ENCODE data around the gene C19orf73. TPM values are rescaled to one million over a fixed set of nuclear protein-coding genes. Genes with fewer than 3 reads are reported as not detected.

C19orf73 gene
- total and polyA plus RNA-seq, 4 donors = 0.56 to 2.1 (median 1.7) TPM

- H3K27me3 ChIP-seq (ENCODE audit: control insufficient read depth in 4 of 4, insufficient read depth in 4 of 4, low read length in 3 of 4) = no peaks in the 10 kb centered on the region
- H3K27ac ChIP-seq (ENCODE audit: low read depth in 1 of 2, low read length in 2 of 2) = no peak overlapping the region
- DNase-seq (ENCODE audit: low spot score) = no peak
- H3K4me1 ChIP-seq (ENCODE audit: control insufficient read depth in 4 of 4, insufficient read depth in 4 of 4, low read length in 3 of 4) = peaks cover 0 to 15% (median 8%) of the 10 kb centered on the region in 4 donors
- 84% methylated on average over 11 of the region's 11 CpGs for WGBS
- no peaks in the 10 kb centered on the region for H3K9me3 ChIP-seq (ENCODE audit: control insufficient read depth in 4 of 4, low read length in 3 of 4)
- H3K36me3 ChIP-seq (ENCODE audit: control insufficient read depth in 4 of 4, insufficient read depth in 3 of 4, low read depth in 1 of 4, low read length in 3 of 4) = peaks cover 0 to 28% (median 11%) of the 10 kb centered on the region in 4 donors
- TF ChIP-seq FOXA1 (IDR thresholded peaks at IDR 0.05) (no peak), HNF4A (conservative IDR thresholded peaks at IDR 0.05) (no peak), HNF4G (IDR thresholded peaks at IDR 0.05) (no peak)
- no peak overlapping the region for H3K4me3 ChIP-seq (ENCODE audit: low read depth in 1 of 3, low read length in 3 of 3)
- no peak overlapping the region for H3K9ac ChIP-seq (ENCODE audit: low read depth in 1 of 2, low read length in 2 of 2)
Measured at GRCh38 chr19:49111218-49111998, 7.5 kb downstream of the C19orf73 start.

DNA sequence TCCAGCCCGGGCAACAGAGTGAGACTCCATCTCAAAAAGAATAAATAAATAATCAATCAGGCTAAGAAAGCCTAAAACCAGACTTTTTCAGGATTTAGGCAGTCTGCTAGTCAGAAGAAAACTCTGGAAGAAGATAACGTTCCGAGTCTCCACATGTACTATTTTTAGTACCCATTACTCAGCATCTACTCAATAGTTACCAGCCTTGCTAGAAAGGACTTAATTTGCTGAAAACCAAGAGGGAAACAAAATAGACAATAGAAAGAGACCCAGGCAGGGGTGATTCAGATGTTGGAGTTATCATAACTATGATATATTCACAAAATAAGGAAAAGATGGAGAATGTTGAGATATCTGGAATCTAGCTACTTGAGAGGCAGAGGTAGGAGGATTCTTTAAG is 8.4 kb downstream of the C19orf73 start:
- Histone ChIP-seq H3K9me3 (ENCODE audit: control insufficient read depth in 4 of 4, low read length in 3 of 4) (no peaks in the 10 kb centered on the region), H3K27ac (ENCODE audit: low read depth in 1 of 2, low read length in 2 of 2) (no peak overlapping the region), H3K36me3 (ENCODE audit: control insufficient read depth in 4 of 4, insufficient read depth in 3 of 4, low read depth in 1 of 4, low read length in 3 of 4) (peaks cover 0 to 36% (median 11%) of the 10 kb centered on the region in 4 donors), H3K9ac (ENCODE audit: low read depth in 1 of 2, low read length in 2 of 2) (no peak overlapping the region), H3K4me1 (ENCODE audit: control insufficient read depth in 4 of 4, insufficient read depth in 4 of 4, low read length in 3 of 4) (peaks cover 0 to 10% (median 5%) of the 10 kb centered on the region in 4 donors), H3K27me3 (ENCODE audit: control insufficient read depth in 4 of 4, insufficient read depth in 4 of 4, low read length in 3 of 4) (no peaks in the 10 kb centered on the region), H3K4me3 (ENCODE audit: low read depth in 1 of 3, low read length in 3 of 3) (no peak overlapping the region)
- WGBS = 47% methylated on average over 3 of the region's 3 CpGs
- DNase-seq (ENCODE audit: low spot score) = no peak
- TF ChIP-seq, protein P1, sequence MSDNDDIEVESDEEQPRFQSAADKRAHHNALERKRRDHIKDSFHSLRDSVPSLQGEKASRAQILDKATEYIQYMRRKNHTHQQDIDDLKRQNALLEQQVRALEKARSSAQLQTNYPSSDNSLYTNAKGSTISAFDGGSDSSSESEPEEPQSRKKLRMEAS (IDR thresholded peaks at IDR 0.05) = no peak
- TF ChIP-seq, protein P2, sequence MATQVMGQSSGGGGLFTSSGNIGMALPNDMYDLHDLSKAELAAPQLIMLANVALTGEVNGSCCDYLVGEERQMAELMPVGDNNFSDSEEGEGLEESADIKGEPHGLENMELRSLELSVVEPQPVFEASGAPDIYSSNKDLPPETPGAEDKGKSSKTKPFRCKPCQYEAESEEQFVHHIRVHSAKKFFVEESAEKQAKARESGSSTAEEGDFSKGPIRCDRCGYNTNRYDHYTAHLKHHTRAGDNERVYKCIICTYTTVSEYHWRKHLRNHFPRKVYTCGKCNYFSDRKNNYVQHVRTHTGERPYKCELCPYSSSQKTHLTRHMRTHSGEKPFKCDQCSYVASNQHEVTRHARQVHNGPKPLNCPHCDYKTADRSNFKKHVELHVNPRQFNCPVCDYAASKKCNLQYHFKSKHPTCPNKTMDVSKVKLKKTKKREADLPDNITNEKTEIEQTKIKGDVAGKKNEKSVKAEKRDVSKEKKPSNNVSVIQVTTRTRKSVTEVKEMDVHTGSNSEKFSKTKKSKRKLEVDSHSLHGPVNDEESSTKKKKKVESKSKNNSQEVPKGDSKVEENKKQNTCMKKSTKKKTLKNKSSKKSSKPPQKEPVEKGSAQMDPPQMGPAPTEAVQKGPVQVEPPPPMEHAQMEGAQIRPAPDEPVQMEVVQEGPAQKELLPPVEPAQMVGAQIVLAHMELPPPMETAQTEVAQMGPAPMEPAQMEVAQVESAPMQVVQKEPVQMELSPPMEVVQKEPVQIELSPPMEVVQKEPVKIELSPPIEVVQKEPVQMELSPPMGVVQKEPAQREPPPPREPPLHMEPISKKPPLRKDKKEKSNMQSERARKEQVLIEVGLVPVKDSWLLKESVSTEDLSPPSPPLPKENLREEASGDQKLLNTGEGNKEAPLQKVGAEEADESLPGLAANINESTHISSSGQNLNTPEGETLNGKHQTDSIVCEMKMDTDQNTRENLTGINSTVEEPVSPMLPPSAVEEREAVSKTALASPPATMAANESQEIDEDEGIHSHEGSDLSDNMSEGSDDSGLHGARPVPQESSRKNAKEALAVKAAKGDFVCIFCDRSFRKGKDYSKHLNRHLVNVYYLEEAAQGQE (IDR thresholded peaks at IDR 0.05) = no peak
- TF ChIP-seq JUND (IDR thresholded peaks at IDR 0.05) = no peak

- Histone ChIP-seq H3K27ac (ENCODE audit: low read depth in 1 of 2, low read length in 2 of 2) (no peak overlapping the region), H3K4me1 (ENCODE audit: control insufficient read depth in 4 of 4, insufficient read depth in 4 of 4, low read length in 3 of 4) (peaks cover 0 to 7% (median 4%) of the 10 kb centered on the region in 4 donors), H3K4me3 (ENCODE audit: low read depth in 1 of 3, low read length in 3 of 3) (no peak overlapping the region), H3K9ac (ENCODE audit: low read depth in 1 of 2, low read length in 2 of 2) (no peak overlapping the region), H3K9me3 (ENCODE audit: control insufficient read depth in 4 of 4, low read length in 3 of 4) (no peaks in the 10 kb centered on the region), H3K36me3 (ENCODE audit: control insufficient read depth in 4 of 4, insufficient read depth in 3 of 4, low read depth in 1 of 4, low read length in 3 of 4) (peaks cover 5 to 44% (median 15%) of the 10 kb centered on the region in 4 donors), H3K27me3 (ENCODE audit: control insufficient read depth in 4 of 4, insufficient read depth in 4 of 4, low read length in 3 of 4) (no peaks in the 10 kb centered on the region)
- DNase-seq (ENCODE audit: low spot score) = no peak
- TF ChIP-seq ZBTB33 (IDR thresholded peaks at IDR 0.05) (no peak), TAF1 (conservative IDR thresholded peaks at IDR 0.05) (no peak), SP1 (IDR thresholded peaks at IDR 0.05) (no peak), FOXA1 (IDR thresholded peaks at IDR 0.05) (no peak)
- 68% methylated on average over 8 of the region's 8 CpGs for WGBS
Measured at GRCh38 chr19:49109569-49110233, 9.2 kb downstream of the C19orf73 start.
